Measurements from ENCODE around the gene CYGB.
"Not testable (repeated sequence)": the region's sequence is repeated elsewhere in the genome, so short reads cannot be mapped to it uniquely, and the experiment has no call there.

CYGB gene

GRCh38 chr17:76510831-76511244 is 26.7 kb downstream of the CYGB start:
- TF ChIP-seq EZH2phosphoT487 (IDR thresholded peaks at IDR 0.05; ENCODE audit: borderline replicate concordance, low read length) (no peak), CTCF (IDR thresholded peaks at IDR 0.05; ENCODE audit: low read depth, low read length, poor library complexity, severe bottlenecking) (no peak)

GRCh38 chr17:76508472-76509063 is 28.9 kb downstream of the CYGB start:
- not testable (repeated sequence) for H3K4me2 ChIP-seq (ENCODE audit: low read length); H3K27me3 ChIP-seq (ENCODE audit: control insufficient read depth, low read length); H3K9me2 ChIP-seq (replicated peaks; ENCODE audit: control insufficient read depth, low read length); H3K9me3 ChIP-seq (ENCODE audit: control insufficient read depth, insufficient read depth, low read length); H3K4me3 ChIP-seq (ENCODE audit: low read length); H3K79me2 ChIP-seq (ENCODE audit: control insufficient read depth, low read length); H4K20me1 ChIP-seq (ENCODE audit: control insufficient read depth, insufficient read depth, low read depth, low read length); H3F3A ChIP-seq (ENCODE audit: control insufficient read depth, insufficient read depth); H3K36me3 ChIP-seq (ENCODE audit: control insufficient read depth, low read length); H3K27ac ChIP-seq (ENCODE audit: low read depth, low read length)
- H3K4me1 ChIP-seq (ENCODE audit: control insufficient read depth, low read length), result peaks cover 18% of the 10 kb centered on the region

More at GRCh38 chr17:76510831-76511244, 26.7 kb downstream of the CYGB start:
- Histone ChIP-seq H3K4me2 (ENCODE audit: low read length) (no peak overlapping the region), H3F3A (ENCODE audit: control insufficient read depth, insufficient read depth) (no peaks in the 10 kb centered on the region), H3K4me1 (ENCODE audit: control insufficient read depth, low read length) (peaks cover 23% of the 10 kb centered on the region), H3K4me3 (ENCODE audit: low read length) (no peak overlapping the region), H3K36me3 (ENCODE audit: control insufficient read depth, low read length) (no peaks in the 10 kb centered on the region), H3K9me3 (ENCODE audit: control insufficient read depth, insufficient read depth, low read length) (no peaks in the 10 kb centered on the region), H4K20me1 (ENCODE audit: control insufficient read depth, insufficient read depth, low read depth, low read length) (no peaks in the 10 kb centered on the region), H3K9me2 (replicated peaks; ENCODE audit: control insufficient read depth, low read length) (no peaks in the 10 kb centered on the region), H3K27ac (ENCODE audit: low read depth, low read length) (no peak overlapping the region), H3K27me3 (ENCODE audit: control insufficient read depth, low read length) (peaks cover 5% of the 10 kb centered on the region; the same call in 1 of the 2 replicates), H3K79me2 (ENCODE audit: control insufficient read depth, low read length) (no peaks in the 10 kb centered on the region)

GRCh38 chr17:76506408-76507345 is 30.8 kb downstream of the CYGB start:
- Histone ChIP-seq H3K36me3 (ENCODE audit: control insufficient read depth, low read length) (no peaks in the 10 kb centered on the region), H3K27ac (ENCODE audit: low read depth, low read length) (no peak overlapping the region), H3K9me2 (replicated peaks; ENCODE audit: control insufficient read depth, low read length) (no peaks in the 10 kb centered on the region), H3K79me2 (ENCODE audit: control insufficient read depth, low read length) (no peaks in the 10 kb centered on the region), H3K4me1 (ENCODE audit: control insufficient read depth, low read length) (peaks cover 32% of the 10 kb centered on the region), H3K27me3 (ENCODE audit: control insufficient read depth, low read length) (peaks cover 5% of the 10 kb centered on the region; the same call in 1 of the 2 replicates), H3K4me3 (ENCODE audit: low read length) (peak overlapping the region; percentile 37), H3F3A (ENCODE audit: control insufficient read depth, insufficient read depth) (peaks cover 3% of the 10 kb centered on the region; the same call in 1 of the 2 replicates), H4K20me1 (ENCODE audit: control insufficient read depth, insufficient read depth, low read depth, low read length) (no peaks in the 10 kb centered on the region), H3K9me3 (ENCODE audit: control insufficient read depth, insufficient read depth, low read length) (no peaks in the 10 kb centered on the region), H3K4me2 (ENCODE audit: low read length) (peak overlapping the region; percentile 51)
- no peak for TF ChIP-seq EZH2phosphoT487 (IDR thresholded peaks at IDR 0.05; ENCODE audit: borderline replicate concordance, low read length)
- peak; percentile 90 for TF ChIP-seq CTCF (IDR thresholded peaks at IDR 0.05; ENCODE audit: low read depth, low read length, poor library complexity, severe bottlenecking)

- H4K20me1 ChIP-seq (ENCODE audit: control insufficient read depth, insufficient read depth, low read depth, low read length), result no peaks in the 10 kb centered on the region
- H3K9me3 ChIP-seq (ENCODE audit: control insufficient read depth, insufficient read depth, low read length), result no peaks in the 10 kb centered on the region
- H3K27ac ChIP-seq (ENCODE audit: low read depth, low read length), result no peak overlapping the region
- H3K9me2 ChIP-seq (replicated peaks; ENCODE audit: control insufficient read depth, low read length), result no peaks in the 10 kb centered on the region
- H3K27me3 ChIP-seq (ENCODE audit: control insufficient read depth, low read length), result no peaks in the 10 kb centered on the region
- no peak overlapping the region for H3K4me2 ChIP-seq (ENCODE audit: low read length)
- H3K4me3 ChIP-seq (ENCODE audit: low read length), result no peak overlapping the region
- peaks cover 9% of the 10 kb centered on the region for H3K36me3 ChIP-seq (ENCODE audit: control insufficient read depth, low read length)
- H3K79me2 ChIP-seq (ENCODE audit: control insufficient read depth, low read length), result peaks cover 20% of the 10 kb centered on the region
- TF ChIP-seq EZH2phosphoT487 (IDR thresholded peaks at IDR 0.05; ENCODE audit: borderline replicate concordance, low read length), result no peak
- TF ChIP-seq CTCF (IDR thresholded peaks at IDR 0.05; ENCODE audit: low read depth, low read length, poor library complexity, severe bottlenecking), result no peak
- H3K4me1 ChIP-seq (ENCODE audit: control insufficient read depth, low read length), result peaks cover 47% of the 10 kb centered on the region
- H3F3A ChIP-seq (ENCODE audit: control insufficient read depth, insufficient read depth), result peaks cover 3% of the 10 kb centered on the region; the same call in 1 of the 2 replicates
Measured at GRCh38 chr17:76504117-76504516, 33.4 kb downstream of the CYGB start.

Data from DOHH2 (cell line).